Upper lobe of left lung (tissue), 6 donors: ENCODE measurements around the gene CS. TPM values are rescaled to one million over a fixed set of nuclear protein-coding genes. Genes with fewer than 3 reads are reported as not detected.
"Not testable (repeated sequence)": the region's sequence is repeated elsewhere in the genome, so short reads cannot be mapped to it uniquely, and the experiment has no call there.

Source experiments
- ATAC-seq, 2 donors: fragments of 200-7000 bp; cut with Tn5 transposase; one replicate each; pipeline ENCODE4 v1.9.1; 2022; ENCODE audit warnings: mild to moderate bottlenecking in 2 of 2, moderate library complexity in 2 of 2; ENCODE audit not compliant: low FRiP score in 2 of 2
- DNase-seq, 2 donors: peaks; one replicate each; pipeline ENCODE4 v3.0.0-alpha.2; 2019 to 2020
- H3K27ac ChIP-seq, 4 donors: fragments of 200-600 bp; sonication (generic); one replicate each; pipeline ENCODE4 v1.5.1; 2016 to 2019
- H3K27me3 ChIP-seq, 4 donors: fragments of 200-600 bp; sonication (generic); one replicate each; pipeline ENCODE4 v1.5.1; 2017 to 2019
- H3K36me3 ChIP-seq, 4 donors: fragments of 200-600 bp; sonication (generic); one replicate each; pipeline ENCODE4 v1.5.1; 2016 to 2019
- H3K4me1 ChIP-seq, 4 donors: fragments of 200-600 bp; sonication (generic); one replicate each; pipeline ENCODE4 v1.5.1; 2018 to 2019
- H3K4me3 ChIP-seq, 4 donors: fragments of 200-600 bp; sonication (generic); one replicate each; pipeline ENCODE4 v1.5.1; 2017 to 2019; ENCODE audit warnings: mild to moderate bottlenecking in 2 of 4, moderate library complexity in 1 of 4
- H3K9me3 ChIP-seq, 4 donors: fragments of 200-600 bp; sonication (generic); one replicate each; pipeline ENCODE4 v1.5.1; 2018 to 2019
- CTCF ChIP-seq, 6 experiments: fragments of 450-650 bp in 4 of 6; fragments of 200-600 bp in 2 of 6; sonication (generic) in 2 of 6; IDR thresholded peaks; one replicate each; pipeline ENCODE4 v1.5.1; 2016 to 2019; ENCODE audit warnings: antibody characterized with exemption in 6 of 6
- EP300 ChIP-seq, 4 donors: sonication (generic); formaldehyde crosslinking; IDR thresholded peaks; one replicate each; pipeline ENCODE4 v1.5.1; 2017; ENCODE audit warnings: antibody characterized with exemption in 4 of 4, control low read depth in 2 of 4
- POLR2A ChIP-seq, 4 donors: fragments of 450-650 bp; IDR thresholded peaks; one replicate each; pipeline ENCODE4 v1.5.1; 2016 to 2017; ENCODE audit warnings: antibody characterized with exemption in 4 of 4, mild to moderate bottlenecking in 2 of 4
- POLR2AphosphoS5 ChIP-seq, 2 donors: sonication (generic); formaldehyde crosslinking; IDR thresholded peaks; one replicate each; pipeline ENCODE4 v1.5.1; 2017; ENCODE audit warnings: antibody characterized with exemption in 2 of 2
- WGBS, 2 donors: methylation state at CpG; one replicate each; pipeline ENCODE4 v1.1.5; 2017 to 2018; 5-methylcytosine and 5-hydroxymethylcytosine counted together
- total RNA-seq, 6 donors: library from RNA; depleted of rRNA in 4 of 6; stranded (reverse); fragments of >200 nt in 4 of 6; gene quantifications; one replicate each; pipeline versions ENCODE4 v1.1.0 to v1.2.1, GENCODE V29; 2016 to 2021
- donor health status: DM: no; HTN: no; CAD: no; lungs with moderate emphysema.
- donor health status: DM: no; HTN: yes; CAD: no; lungs with severe emphysema.

The CS gene
- total RNA-seq, 6 donors from 2014 or later: 99.9 to 201 (median 151) TPM

GRCh38 chr12:56336361-56337167 is 36.4 kb upstream of the CS start:
- peaks cover 19 to 25% (median 20%) of the 10 kb centered on the region in 4 donors for H3K4me1 ChIP-seq
- H3K9me3 ChIP-seq: no peaks in the 10 kb centered on the region
- H3K36me3 ChIP-seq: peaks cover 0 to 3% (median 0%) of the 10 kb centered on the region in 4 donors
- no peaks in the 10 kb centered on the region for H3K27me3 ChIP-seq
- ATAC-seq: peak in 1 of 2 donors; percentile 1
- 80 to 82% methylated on average over 9 of the region's 9 CpGs for WGBS, 2 donors
- H3K27ac ChIP-seq: no peak overlapping the region
- no peak overlapping the region for H3K4me3 ChIP-seq
- no peak for TF ChIP-seq POLR2A (IDR thresholded peaks at IDR 0.05)
- no peak for TF ChIP-seq POLR2AphosphoS5 (IDR thresholded peaks at IDR 0.05)
- TF ChIP-seq CTCF (IDR thresholded peaks at IDR 0.05): no peak
- TF ChIP-seq EP300 (IDR thresholded peaks at IDR 0.05): no peak
- DNase-seq: peak in 1 of 2 donors; percentile 54

GRCh38 chr12:56335527-56335926 is 35.4 kb upstream of the CS start:
- ATAC-seq, DNase-seq, H3K27me3 ChIP-seq, H3K36me3 ChIP-seq, H3K4me3 ChIP-seq, H3K9me3 ChIP-seq, H3K27ac ChIP-seq: not testable (repeated sequence)
- H3K4me1 ChIP-seq: peaks cover 19 to 25% (median 20%) of the 10 kb centered on the region in 4 donors
- 96 to 97% methylated on average over 8 of the region's 8 CpGs for WGBS, 2 donors

- Histone ChIP-seq H3K36me3 (no peaks in the 10 kb centered on the region), H3K27me3 (no peaks in the 10 kb centered on the region), H3K27ac (peak overlapping the region; percentile 93 to 98 (median 96)), H3K4me1 (peaks cover 19 to 25% (median 20%) of the 10 kb centered on the region in 4 donors), H3K9me3 (no peaks in the 10 kb centered on the region), H3K4me3 (peak overlapping the region; percentile 60 to 69 (median 62))
- TF ChIP-seq POLR2A (IDR thresholded peaks at IDR 0.05) (no peak), CTCF (IDR thresholded peaks at IDR 0.05) (no peak), EP300 (IDR thresholded peaks at IDR 0.05) (no peak), POLR2AphosphoS5 (IDR thresholded peaks at IDR 0.05) (no peak)
- DNase-seq (no peak), ATAC-seq (peak in 1 of 2 donors; percentile 1)
- 0 to 10% methylated on average over 3 to 6 of the region's 6 CpGs for WGBS, 2 donors
Measured at GRCh38 chr12:56334490-56334793, 34.3 kb upstream of the CS start.

- no peaks in the 10 kb centered on the region for H3K9me3 ChIP-seq
- H3K27ac ChIP-seq: peak within 1 kb of the TSS; percentile 93 to 98 (median 96)
- H3K27me3 ChIP-seq: no peaks in the 10 kb centered on the region
- peak; percentile 79 to 86 for TF ChIP-seq POLR2AphosphoS5 (IDR thresholded peaks at IDR 0.05)
- peak in 5 of 6 experiments; percentile 14 to 66 (median 49) for TF ChIP-seq CTCF (IDR thresholded peaks at IDR 0.05)
- peak in 1 of 4 donors; percentile 34 for TF ChIP-seq EP300 (IDR thresholded peaks at IDR 0.05)
- peak; percentile 60 to 85 (median 72) for TF ChIP-seq POLR2A (IDR thresholded peaks at IDR 0.05)
- ATAC-seq: peak; percentile 99
- WGBS, 2 donors: 1% methylated on average over 36 to 45 of the region's 45 CpGs
- no peaks in the 10 kb centered on the region for H3K36me3 ChIP-seq
- peaks cover 17 to 22% (median 17%) of the 10 kb centered on the region in 4 donors for H3K4me1 ChIP-seq
- peak; percentile 93 to 96 for DNase-seq
- peak within 1 kb of the TSS; percentile 60 to 69 (median 62) for H3K4me3 ChIP-seq
Measured at GRCh38 chr12:56333679-56334489, 33.8 kb upstream of the CS start, which contains the start of gene PAN2. PAN2 (minus strand) TSS chr12:56334000; CDS start chr12:56333094, 906 bp downstream.

GRCh38 chr12:56333197-56333678 is 33.1 kb upstream of the CS start:
- Histone ChIP-seq H3K4me1 (peaks cover 11 to 18% (median 11%) of the 10 kb centered on the region in 4 donors), H3K9me3 (no peaks in the 10 kb centered on the region), H3K27ac (peak overlapping the region; percentile 93 to 98 (median 96)), H3K36me3 (peaks cover 0 to 2% (median under 1%) of the 10 kb centered on the region in 4 donors), H3K4me3 (peak overlapping the region; percentile 60 to 69 (median 62)), H3K27me3 (no peaks in the 10 kb centered on the region)
- no peak for DNase-seq
- WGBS, 2 donors: 8 to 21% methylated on average over 7 to 8 of the region's 8 CpGs
- no peak for TF ChIP-seq EP300 (IDR thresholded peaks at IDR 0.05)
- peak in 1 of 2 donors; percentile 12 for ATAC-seq
